GM23338 (cell line): ENCODE data around the gene TENT4A. TPM values are rescaled to one million over a fixed set of nuclear protein-coding genes. Genes with fewer than 3 reads are reported as not detected.

ENCODE experiments used
- ATAC-seq: fragments of 200-7000 bp; cut with Tn5 transposase; 3 replicates; pipeline ENCODE4 v1.9.1; 2020
- DNase-seq: peaks from one replicate; pipeline ENCODE4 v3.0.0-alpha.2; 2015; ENCODE audit warnings: low spot score
- H2AFZ ChIP-seq: fragments of 200-600 bp; sonication (generic); 2 replicates; pipeline ENCODE4 v1.8.0; 2016; ENCODE audit warnings: antibody characterized with exemption, mild to moderate bottlenecking, moderate library complexity
- H3F3A ChIP-seq: fragments of 200-600 bp; sonication (generic); replicated peaks from 2 replicates; pipeline ENCODE4 v1.8.0; 2017; ENCODE audit warnings: antibody characterized with exemption, mixed run types, low read depth
- H3K27ac ChIP-seq: fragments of 200-600 bp; sonication (generic); 2 replicates; pipeline ENCODE4 v1.6.1; 2016; ENCODE audit warnings: low read depth
- H3K27me3 ChIP-seq: fragments of 200-600 bp; sonication (generic); 2 replicates; pipeline ENCODE4 v1.8.0; 2016; ENCODE audit warnings: mild to moderate bottlenecking, mixed run types, moderate library complexity; ENCODE audit not compliant: insufficient read depth
- H3K36me3 ChIP-seq: fragments of 200-600 bp; sonication (generic); 2 replicates; pipeline ENCODE4 v1.8.0; 2016; ENCODE audit warnings: mild to moderate bottlenecking; ENCODE audit not compliant: insufficient read depth
- H3K4me1 ChIP-seq: fragments of 200-600 bp; sonication (generic); 2 replicates; pipeline ENCODE4 v1.8.0; 2016; ENCODE audit warnings: mild to moderate bottlenecking, moderate library complexity; ENCODE audit not compliant: insufficient read depth
- H3K4me2 ChIP-seq: fragments of 200-600 bp; sonication (generic); 2 replicates; pipeline ENCODE4 v1.7.1; 2017; ENCODE audit warnings: mixed run types
- H3K4me3 ChIP-seq: fragments of 200-600 bp; sonication (generic); 2 replicates; pipeline ENCODE4 v1.6.1; 2016; ENCODE audit warnings: mixed run types
- H3K79me2 ChIP-seq: fragments of 200-600 bp; sonication (generic); replicated peaks from 2 replicates; pipeline ENCODE4 v1.8.0; 2017; ENCODE audit warnings: mild to moderate bottlenecking; ENCODE audit not compliant: insufficient read depth
- H3K9me2 ChIP-seq: fragments of 200-600 bp; sonication (generic); 2 replicates; pipeline ENCODE4 v1.8.0; 2017; ENCODE audit not compliant: insufficient read depth
- H4K20me1 ChIP-seq: fragments of 200-600 bp; sonication (generic); replicated peaks from 2 replicates; pipeline ENCODE4 v1.8.0; 2017; ENCODE audit warnings: mild to moderate bottlenecking; ENCODE audit not compliant: insufficient read depth
- H3K27ac Mint-ChIP-seq: 2 replicates; pipeline ENCODE4 v1.8.0; 2020; ENCODE audit warnings: inconsistent platforms, mild to moderate bottlenecking, moderate library complexity, mixed read lengths
- H3K27me3 Mint-ChIP-seq: 3 replicates; pipeline ENCODE4 v1.8.0; 2022; ENCODE audit warnings: low read depth, mild to moderate bottlenecking, moderate library complexity, mixed read lengths, inconsistent platforms; ENCODE audit not compliant: insufficient read depth, poor library complexity
- H3K36me3 Mint-ChIP-seq: 3 replicates; pipeline ENCODE4 v1.8.0; 2021; ENCODE audit warnings: low read depth, mild to moderate bottlenecking, inconsistent platforms, moderate library complexity, mixed read lengths
- H3K4me1 Mint-ChIP-seq: 3 replicates; pipeline ENCODE4 v1.8.0; 2020; ENCODE audit warnings: mild to moderate bottlenecking, inconsistent platforms, mixed read lengths
- H3K4me3 Mint-ChIP-seq: 3 replicates; pipeline ENCODE4 v1.8.0; 2021; ENCODE audit warnings: moderate library complexity, mild to moderate bottlenecking, inconsistent platforms, mixed read lengths
- H3K9me3 Mint-ChIP-seq: 3 replicates; pipeline ENCODE4 v1.8.0; 2020; ENCODE audit warnings: moderate library complexity, mild to moderate bottlenecking, inconsistent platforms, mixed read lengths
- CREB1 ChIP-seq: fragments of 250-450 bp; sonication (Bioruptor Pico); IDR thresholded peaks from 2 replicates; pipeline ENCODE4 v1.5.0; 2020; ENCODE audit warnings: low read depth, mild to moderate bottlenecking, moderate library complexity
- CTCF ChIP-seq, 2 experiments: fragments of 200-600 bp in 1 of 2; sonication (generic) in 1 of 2; conservative IDR thresholded peaks; 2 replicates each; pipeline versions ENCODE4 v1.5.1 to v1.6.1; 2016 to 2017; ENCODE audit warnings: antibody characterized with exemption in 2 of 2, low read depth in 2 of 2, mild to moderate bottlenecking in 2 of 2, moderate library complexity in 1 of 2
- EZH2 ChIP-seq: fragments of 200-600 bp; sonication (generic); IDR thresholded peaks from one replicate; pipeline ENCODE4 v1.8.0; 2017; ENCODE audit warnings: antibody characterized with exemption, mild to moderate bottlenecking, low read depth; ENCODE audit not compliant: unreplicated experiment
- EZH2phosphoT487 ChIP-seq: fragments of 200-600 bp; sonication (generic); IDR thresholded peaks from one replicate; pipeline ENCODE4 v1.8.1; 2018; ENCODE audit warnings: antibody characterized with exemption; ENCODE audit not compliant: unreplicated experiment
- POLR2AphosphoS5 ChIP-seq: IDR thresholded peaks from 2 replicates; pipeline ENCODE4 v1.6.1; 2016; ENCODE audit warnings: antibody characterized with exemption, low read depth
- STAT1 ChIP-seq: IDR thresholded peaks from one replicate; pipeline ENCODE4 v1.6.1; 2016; ENCODE audit warnings: antibody characterized with exemption; ENCODE audit not compliant: unreplicated experiment
- ZNF114 ChIP-seq: fragments of 250-450 bp; sonication (Bioruptor Pico); IDR thresholded peaks from 2 replicates; pipeline ENCODE4 v1.5.0; 2020; ENCODE audit warnings: mild to moderate bottlenecking, moderate library complexity
- polyA plus RNA-seq: library from polyadenylated mRNA; unstranded; fragments of >200 nt; fragmentation: Nextera tagmentation; extraction: Ambion mirVana; gene quantifications from 2 replicates; pipeline ENCODE4 v1.2.1, GENCODE V29; 2016
- total RNA-seq: library from RNA; depleted of rRNA; stranded (reverse); fragments of >200 nt; shearing (Covaris generic); gene quantifications from 2 replicates; pipeline ENCODE4 v1.2.3, GENCODE V29; 2014
- TF ChIP-seq, protein P1 (sequence below): fragments of 250-450 bp; sonication (Bioruptor Pico); IDR thresholded peaks from 2 replicates; pipeline ENCODE4 v1.5.0; 2020; ENCODE audit warnings: mild to moderate bottlenecking, moderate library complexity

TENT4A gene
- total and polyA plus RNA-seq, 2 experiments from 2014 or later, result 5.3 to 24.0 TPM

DNA sequence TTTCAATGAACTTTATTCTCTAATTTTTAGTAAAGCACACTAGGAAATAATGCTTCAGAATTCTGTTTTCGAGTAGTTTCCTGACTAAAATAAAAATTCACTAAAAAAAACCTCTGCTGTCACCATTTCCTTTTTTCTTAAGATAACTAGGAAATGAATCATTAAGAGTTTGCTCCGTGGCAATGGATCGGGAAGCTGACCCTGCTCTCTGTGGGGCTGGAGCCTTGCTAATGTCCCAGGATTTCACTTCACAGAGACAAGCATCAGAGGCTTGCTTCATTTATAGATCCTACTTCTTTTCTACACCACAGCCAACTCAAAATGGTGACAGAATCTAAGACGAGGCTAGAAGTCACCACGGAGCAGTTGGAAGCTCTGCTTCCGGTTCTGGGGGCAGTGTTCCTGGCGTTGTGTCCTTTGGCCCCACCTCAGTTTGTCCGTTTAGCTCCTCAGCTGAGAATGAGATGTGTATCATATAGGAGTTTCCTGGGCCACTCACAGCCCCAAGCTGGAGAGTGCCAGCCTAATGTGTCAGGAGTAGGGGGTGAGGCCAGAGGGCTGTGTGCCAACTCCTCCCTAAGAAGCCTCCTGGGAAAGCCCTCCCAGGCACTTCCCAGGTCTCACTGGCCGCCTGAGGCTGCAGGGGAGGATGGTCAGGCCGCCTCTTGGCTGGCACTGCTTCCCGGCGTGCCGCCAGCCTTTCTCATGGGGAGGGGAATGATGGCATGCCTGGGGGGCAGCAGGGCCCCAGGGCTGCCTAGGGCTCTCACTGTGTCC lies 19.6 kb downstream of the TENT4A start:
- Mint-ChIP-seq H3K4me1 (peaks cover 32% of the 10 kb centered on the region), H3K4me3 (no peak overlapping the region), H3K36me3 (peaks cover 7% of the 10 kb centered on the region), H3K27ac (no peak overlapping the region; the same call in 1 of the 2 replicates), H3K9me3 (no peaks in the 10 kb centered on the region), H3K27me3 (no peaks in the 10 kb centered on the region)
- TF ChIP-seq STAT1 (no peak), CREB1 (CRISPR knock-in tag) (no peak), CTCF (conservative IDR thresholded peaks at IDR 0.05; ENCODE audit: low read depth in 2 of 2) (no peak), EZH2phosphoT487 (no peak), ZNF114 (CRISPR knock-in tag) (no peak), POLR2AphosphoS5 (no peak), EZH2 (no peak)
- H3K4me3 ChIP-seq, result no peak overlapping the region
- H2AFZ ChIP-seq, result no peak overlapping the region
- H3F3A ChIP-seq, result no peaks in the 10 kb centered on the region
- H3K4me1 ChIP-seq, result peaks cover 9% of the 10 kb centered on the region; the same call in 1 of the 2 replicates
- ATAC-seq, result no peak
- H3K27me3 ChIP-seq, result no peaks in the 10 kb centered on the region
- 0 out of 2 replicates have a peak overlapping the region, but pooled peaks have one; percentile 60 for H3K27ac ChIP-seq
- H4K20me1 ChIP-seq, result peaks cover 67% of the 10 kb centered on the region
- H3K9me2 ChIP-seq, result no peaks in the 10 kb centered on the region
- H3K36me3 ChIP-seq, result no peaks in the 10 kb centered on the region
- DNase-seq, result no peak
- H3K4me2 ChIP-seq, result no peak overlapping the region
- peaks cover 95% of the 10 kb centered on the region for H3K79me2 ChIP-seq

DNA sequence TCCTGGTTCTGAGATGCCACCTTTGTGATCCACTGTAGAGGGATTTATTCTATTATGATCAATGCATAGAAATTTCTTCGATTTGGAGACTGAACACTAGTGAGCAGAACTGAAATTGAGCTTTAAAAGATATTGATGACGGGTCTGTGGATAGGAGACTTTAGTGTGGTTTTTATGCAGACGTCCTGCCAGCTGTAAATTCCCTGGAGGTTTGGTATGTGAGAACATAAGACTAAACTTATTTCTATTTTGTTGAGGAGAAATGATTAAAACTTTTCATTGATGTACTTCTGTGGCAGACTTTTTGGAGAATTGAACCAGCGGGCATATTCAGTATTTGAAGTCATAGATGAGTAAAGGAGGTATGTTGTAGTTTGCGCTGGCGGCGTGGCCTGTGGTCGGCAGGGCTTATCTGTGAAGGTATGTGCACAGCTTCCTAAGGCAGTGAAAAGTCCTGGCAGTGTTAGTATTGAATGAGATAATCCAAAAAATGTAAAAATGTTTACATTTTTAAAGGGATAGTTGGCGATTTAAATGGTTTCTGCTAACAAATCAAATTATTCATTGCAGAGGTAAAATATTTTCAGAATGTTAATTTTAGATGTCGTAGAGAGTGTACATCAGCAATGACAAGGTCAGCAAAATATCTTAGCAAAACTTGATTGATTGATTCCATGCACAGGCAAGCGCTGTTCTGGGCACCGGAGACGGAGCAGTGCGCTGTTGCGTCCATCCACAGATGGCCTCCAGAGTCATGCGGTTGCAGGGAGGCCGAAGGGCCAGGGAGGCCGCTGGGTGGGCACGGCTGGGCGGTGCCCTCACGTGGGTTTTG lies 20.4 kb downstream of the TENT4A start:
- Mint-ChIP-seq H3K9me3 (no peaks in the 10 kb centered on the region), H3K4me3 (no peak overlapping the region), H3K27ac (no peak overlapping the region), H3K4me1 (peaks cover 25% of the 10 kb centered on the region), H3K36me3 (peaks cover 10% of the 10 kb centered on the region), H3K27me3 (peaks cover 3% of the 10 kb centered on the region)
- Histone ChIP-seq H3K27ac (no peak overlapping the region), H3F3A (no peaks in the 10 kb centered on the region), H3K9me2 (no peaks in the 10 kb centered on the region), H4K20me1 (peaks cover 61% of the 10 kb centered on the region), H3K4me3 (no peak overlapping the region), H3K4me1 (peaks cover 3% of the 10 kb centered on the region; the same call in 1 of the 2 replicates), H3K36me3 (peaks cover 3% of the 10 kb centered on the region; the same call in 1 of the 2 replicates), H3K4me2 (no peak overlapping the region), H3K79me2 (peaks cover 87% of the 10 kb centered on the region), H3K27me3 (no peaks in the 10 kb centered on the region), H2AFZ (no peak overlapping the region)
- DNase-seq (no peak), ATAC-seq (no peak)
- TF ChIP-seq, protein P1, sequence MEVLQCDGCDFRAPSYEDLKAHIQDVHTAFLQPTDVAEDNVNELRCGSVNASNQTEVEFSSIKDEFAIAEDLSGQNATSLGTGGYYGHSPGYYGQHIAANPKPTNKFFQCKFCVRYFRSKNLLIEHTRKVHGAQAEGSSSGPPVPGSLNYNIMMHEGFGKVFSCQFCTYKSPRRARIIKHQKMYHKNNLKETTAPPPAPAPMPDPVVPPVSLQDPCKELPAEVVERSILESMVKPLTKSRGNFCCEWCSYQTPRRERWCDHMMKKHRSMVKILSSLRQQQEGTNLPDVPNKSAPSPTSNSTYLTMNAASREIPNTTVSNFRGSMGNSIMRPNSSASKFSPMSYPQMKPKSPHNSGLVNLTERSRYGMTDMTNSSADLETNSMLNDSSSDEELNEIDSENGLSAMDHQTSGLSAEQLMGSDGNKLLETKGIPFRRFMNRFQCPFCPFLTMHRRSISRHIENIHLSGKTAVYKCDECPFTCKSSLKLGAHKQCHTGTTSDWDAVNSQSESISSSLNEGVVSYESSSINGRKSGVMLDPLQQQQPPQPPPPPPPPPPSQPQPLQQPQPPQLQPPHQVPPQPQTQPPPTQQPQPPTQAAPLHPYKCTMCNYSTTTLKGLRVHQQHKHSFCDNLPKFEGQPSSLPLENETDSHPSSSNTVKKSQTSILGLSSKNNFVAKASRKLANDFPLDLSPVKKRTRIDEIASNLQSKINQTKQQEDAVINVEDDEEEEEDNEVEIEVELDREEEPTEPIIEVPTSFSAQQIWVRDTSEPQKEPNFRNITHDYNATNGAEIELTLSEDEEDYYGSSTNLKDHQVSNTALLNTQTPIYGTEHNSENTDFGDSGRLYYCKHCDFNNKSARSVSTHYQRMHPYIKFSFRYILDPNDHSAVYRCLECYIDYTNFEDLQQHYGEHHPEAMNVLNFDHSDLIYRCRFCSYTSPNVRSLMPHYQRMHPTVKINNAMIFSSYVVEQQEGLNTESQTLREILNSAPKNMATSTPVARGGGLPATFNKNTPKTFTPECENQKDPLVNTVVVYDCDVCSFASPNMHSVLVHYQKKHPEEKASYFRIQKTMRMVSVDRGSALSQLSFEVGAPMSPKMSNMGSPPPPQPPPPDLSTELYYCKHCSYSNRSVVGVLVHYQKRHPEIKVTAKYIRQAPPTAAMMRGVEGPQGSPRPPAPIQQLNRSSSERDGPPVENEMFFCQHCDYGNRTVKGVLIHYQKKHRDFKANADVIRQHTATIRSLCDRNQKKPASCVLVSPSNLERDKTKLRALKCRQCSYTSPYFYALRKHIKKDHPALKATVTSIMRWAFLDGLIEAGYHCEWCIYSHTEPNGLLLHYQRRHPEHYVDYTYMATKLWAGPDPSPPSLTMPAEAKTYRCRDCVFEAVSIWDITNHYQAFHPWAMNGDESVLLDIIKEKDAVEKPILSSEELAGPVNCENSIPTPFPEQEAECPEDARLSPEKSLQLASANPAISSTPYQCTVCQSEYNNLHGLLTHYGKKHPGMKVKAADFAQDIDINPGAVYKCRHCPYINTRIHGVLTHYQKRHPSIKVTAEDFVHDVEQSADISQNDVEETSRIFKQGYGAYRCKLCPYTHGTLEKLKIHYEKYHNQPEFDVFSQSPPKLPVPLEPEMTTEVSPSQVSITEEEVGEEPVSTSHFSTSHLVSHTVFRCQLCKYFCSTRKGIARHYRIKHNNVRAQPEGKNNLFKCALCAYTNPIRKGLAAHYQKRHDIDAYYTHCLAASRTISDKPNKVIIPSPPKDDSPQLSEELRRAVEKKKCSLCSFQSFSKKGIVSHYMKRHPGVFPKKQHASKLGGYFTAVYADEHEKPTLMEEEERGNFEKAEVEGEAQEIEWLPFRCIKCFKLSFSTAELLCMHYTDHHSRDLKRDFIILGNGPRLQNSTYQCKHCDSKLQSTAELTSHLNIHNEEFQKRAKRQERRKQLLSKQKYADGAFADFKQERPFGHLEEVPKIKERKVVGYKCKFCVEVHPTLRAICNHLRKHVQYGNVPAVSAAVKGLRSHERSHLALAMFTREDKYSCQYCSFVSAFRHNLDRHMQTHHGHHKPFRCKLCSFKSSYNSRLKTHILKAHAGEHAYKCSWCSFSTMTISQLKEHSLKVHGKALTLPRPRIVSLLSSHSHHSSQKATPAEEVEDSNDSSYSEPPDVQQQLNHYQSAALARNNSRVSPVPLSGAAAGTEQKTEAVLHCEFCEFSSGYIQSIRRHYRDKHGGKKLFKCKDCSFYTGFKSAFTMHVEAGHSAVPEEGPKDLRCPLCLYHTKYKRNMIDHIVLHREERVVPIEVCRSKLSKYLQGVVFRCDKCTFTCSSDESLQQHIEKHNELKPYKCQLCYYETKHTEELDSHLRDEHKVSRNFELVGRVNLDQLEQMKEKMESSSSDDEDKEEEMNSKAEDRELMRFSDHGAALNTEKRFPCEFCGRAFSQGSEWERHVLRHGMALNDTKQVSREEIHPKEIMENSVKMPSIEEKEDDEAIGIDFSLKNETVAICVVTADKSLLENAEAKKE (CRISPR knock-in tag), result no peak
